Effector memory CD8-positive, alpha-beta T cell (primary cell): ENCODE results near the gene RTRAF.

Experiments used
- ATAC-seq: fragments of 150-1000 bp; cut with Tn5 transposase; replicated peaks from 2 replicates; pipeline ENCODE4 v1.10.0; 2021; ENCODE audit warnings: mild to moderate bottlenecking, moderate library complexity
- DNase-seq, 3 experiments: peaks; one replicate each; pipeline ENCODE4 v3.0.0; 2021
- H3K27ac Mint-ChIP-seq, 2 donors: one replicate each; pipeline ENCODE4 v1.8.0; 2022; ENCODE audit warnings: mild to moderate bottlenecking in 2 of 2, mixed read lengths in 2 of 2, moderate library complexity in 2 of 2
- H3K27me3 Mint-ChIP-seq, 2 donors: one replicate each; pipeline ENCODE4 v1.8.0; 2022; ENCODE audit warnings: mixed read lengths in 2 of 2
- H3K36me3 Mint-ChIP-seq: one replicate; pipeline ENCODE4 v1.8.0; 2022; ENCODE audit warnings: mild to moderate bottlenecking, moderate library complexity, mixed read lengths; ENCODE audit not compliant: insufficient read depth
- H3K4me1 Mint-ChIP-seq, 2 donors: one replicate each; pipeline ENCODE4 v1.8.0; 2022; ENCODE audit warnings: low read depth in 2 of 2, mixed read lengths in 2 of 2
- H3K4me3 Mint-ChIP-seq, 2 donors: one replicate each; pipeline ENCODE4 v1.8.0; 2022; ENCODE audit warnings: mild to moderate bottlenecking in 2 of 2, mixed read lengths in 2 of 2, moderate library complexity in 2 of 2
- H3K9me3 Mint-ChIP-seq, 2 donors: one replicate each; pipeline ENCODE4 v1.8.0; 2022; ENCODE audit warnings: mixed read lengths in 2 of 2

RTRAF gene

DNA sequence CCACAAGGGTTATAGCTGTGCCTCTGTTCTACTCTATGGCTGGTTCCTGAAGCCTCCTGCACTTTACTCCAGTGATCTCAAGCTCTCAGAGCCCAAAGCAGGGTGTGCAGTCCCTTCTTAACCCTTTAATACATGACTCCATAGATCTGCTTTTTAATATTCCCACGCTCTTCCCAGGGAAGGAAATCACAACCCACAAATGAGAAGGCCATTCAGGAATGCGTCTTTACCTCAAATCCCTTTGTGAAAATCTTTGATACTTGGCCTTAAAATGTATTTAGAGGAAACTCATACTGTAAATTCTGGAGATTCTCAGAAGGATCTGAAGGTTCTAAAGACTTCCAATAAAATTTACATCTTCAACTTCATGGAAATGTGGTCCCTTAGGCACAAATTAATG is 62.5 kb downstream of the RTRAF start:
- Mint-ChIP-seq H3K27me3 (peaks cover 6 to 45% of the 10 kb centered on the region in 2 donors), H3K36me3 (no peaks in the 10 kb centered on the region), H3K27ac (no peak overlapping the region), H3K4me1 (no peaks in the 10 kb centered on the region), H3K9me3 (no peaks in the 10 kb centered on the region), H3K4me3 (no peak overlapping the region)
- no peak for DNase-seq
- no peak for ATAC-seq

DNA sequence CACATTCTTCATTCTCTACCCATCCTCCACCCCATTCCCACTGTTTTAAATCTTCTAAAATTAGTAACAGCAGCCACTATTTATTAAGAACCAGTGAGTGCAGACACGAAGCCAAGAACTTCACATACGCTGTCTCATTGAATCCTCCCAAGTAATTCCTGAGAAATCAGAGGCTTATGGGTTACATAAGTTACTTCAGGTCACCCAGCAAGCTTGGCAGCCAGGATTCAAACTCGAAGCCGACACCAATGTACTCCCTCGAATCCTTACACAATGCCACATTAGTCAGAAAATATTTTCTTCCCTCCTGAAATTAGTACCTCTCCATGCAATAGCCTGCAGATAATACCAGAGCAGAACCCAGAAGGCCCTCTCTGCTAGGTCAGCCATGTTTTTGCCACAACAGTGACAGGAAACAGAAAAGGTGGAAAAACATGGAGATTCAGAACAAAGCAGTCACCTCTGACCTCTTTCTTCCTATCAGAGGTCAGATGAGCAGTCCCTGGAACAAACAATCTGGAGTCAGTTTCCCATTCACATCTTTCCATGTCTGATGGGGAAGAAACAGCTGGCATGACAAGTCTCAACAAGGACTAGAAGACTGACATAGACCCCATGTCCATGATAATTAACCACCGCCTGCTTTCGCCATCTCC is 63.1 kb downstream of the RTRAF start:
- Mint-ChIP-seq H3K4me1 (no peaks in the 10 kb centered on the region), H3K27me3 (peaks cover 6 to 45% of the 10 kb centered on the region in 2 donors), H3K4me3 (no peak overlapping the region), H3K27ac (no peak overlapping the region), H3K36me3 (no peaks in the 10 kb centered on the region), H3K9me3 (no peaks in the 10 kb centered on the region)
- DNase-seq (no peak), ATAC-seq (no peak)

DNA sequence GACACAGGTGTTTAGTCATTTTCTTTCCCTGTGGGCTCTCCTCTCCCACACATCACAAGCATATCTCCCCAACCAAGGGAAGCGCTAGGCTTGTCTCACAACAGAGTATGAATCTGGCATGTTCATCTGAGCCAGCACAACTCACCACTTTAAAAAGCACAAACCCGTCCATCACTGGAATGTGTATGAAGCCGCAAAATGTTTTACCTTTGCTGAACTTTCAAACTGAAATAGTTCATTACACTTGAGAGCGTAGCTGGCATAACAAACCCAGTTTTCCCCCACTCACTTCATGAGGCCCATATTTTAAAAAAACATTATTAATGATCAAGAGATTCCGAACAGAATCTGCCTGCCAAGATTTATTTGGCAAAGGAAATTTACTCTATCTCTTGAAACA is 63.7 kb downstream of the RTRAF start:
- no peak for ATAC-seq
- no peak overlapping the region for H3K4me3 Mint-ChIP-seq
- H3K4me1 Mint-ChIP-seq, result no peaks in the 10 kb centered on the region
- H3K36me3 Mint-ChIP-seq, result no peaks in the 10 kb centered on the region
- H3K27me3 Mint-ChIP-seq, result peaks cover 6 to 45% of the 10 kb centered on the region in 2 donors
- DNase-seq, result no peak
- no peak overlapping the region for H3K27ac Mint-ChIP-seq
- H3K9me3 Mint-ChIP-seq, result no peaks in the 10 kb centered on the region

DNA sequence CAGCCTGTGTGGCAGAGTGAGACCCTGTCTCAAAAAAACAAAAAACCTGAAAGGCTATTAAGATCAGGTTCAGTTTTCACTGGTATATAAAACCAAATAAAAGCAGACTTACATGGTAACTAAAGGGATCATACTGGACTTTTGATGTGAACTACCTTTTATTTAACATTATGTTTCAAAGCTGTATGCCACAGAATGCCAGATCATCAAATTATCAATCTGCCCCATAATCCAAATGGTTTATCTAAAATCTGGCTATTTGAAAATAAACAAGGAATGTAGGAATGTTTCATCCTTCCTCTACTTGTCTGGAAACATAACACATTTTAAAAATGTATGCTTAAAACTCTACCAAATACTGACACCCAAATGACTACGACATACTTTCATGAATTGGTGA is 65.3 kb downstream of the RTRAF start:
- Mint-ChIP-seq H3K36me3 (no peaks in the 10 kb centered on the region), H3K4me3 (no peak overlapping the region)
- ATAC-seq, result no peak

DNA sequence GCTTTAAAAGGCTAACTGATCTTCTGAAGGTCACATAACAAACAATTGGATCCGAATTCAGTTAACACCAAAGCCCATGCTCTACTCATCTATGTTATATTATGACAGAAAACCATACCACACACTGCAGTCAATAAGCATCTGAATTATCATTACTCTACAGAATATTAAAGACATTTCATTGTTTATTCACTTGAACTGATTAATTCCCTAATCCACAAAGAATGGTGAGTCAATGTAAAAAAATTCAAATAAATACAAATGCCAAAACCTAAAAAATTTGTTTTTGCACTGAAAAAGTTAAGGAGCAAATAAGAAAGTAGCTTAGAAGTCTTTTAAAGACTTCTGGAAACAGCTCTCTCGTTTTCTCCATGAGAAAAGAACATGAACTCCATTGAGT is 65.8 kb downstream of the RTRAF start:
- Mint-ChIP-seq H3K9me3 (no peaks in the 10 kb centered on the region), H3K36me3 (no peaks in the 10 kb centered on the region), H3K4me1 (no peaks in the 10 kb centered on the region), H3K4me3 (no peak overlapping the region), H3K27ac (no peak overlapping the region), H3K27me3 (peaks cover 6 to 55% of the 10 kb centered on the region in 2 donors)
- ATAC-seq, result no peak
- DNase-seq, result no peak

More for the DNA sequence above, 65.3 kb downstream of the RTRAF start:
- no peak overlapping the region for H3K27ac Mint-ChIP-seq
- DNase-seq, result no peak
- no peaks in the 10 kb centered on the region for H3K4me1 Mint-ChIP-seq
- H3K9me3 Mint-ChIP-seq, result no peaks in the 10 kb centered on the region
- H3K27me3 Mint-ChIP-seq, result peaks cover 6 to 55% of the 10 kb centered on the region in 2 donors

DNA sequence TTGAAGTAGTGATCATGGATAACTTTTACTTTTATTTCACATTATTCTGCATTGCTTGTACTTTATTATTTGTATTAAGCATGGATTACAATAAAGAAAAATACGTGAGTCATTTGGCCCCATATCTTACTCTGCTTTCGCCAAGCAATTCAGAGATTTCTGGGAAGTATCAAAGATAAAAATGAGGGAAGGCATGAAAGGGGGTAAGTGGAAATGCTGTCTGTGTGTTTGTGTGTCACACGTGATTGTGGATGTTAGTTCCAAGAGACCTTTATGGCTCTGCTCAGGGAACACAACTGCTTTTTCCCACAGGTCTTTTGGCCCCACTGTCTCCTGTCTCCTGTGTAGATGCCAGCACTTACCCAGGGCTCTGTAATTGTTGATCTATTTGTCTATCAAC is 69.0 kb downstream of the RTRAF start:
- DNase-seq (no peak), ATAC-seq (no peak)
- Mint-ChIP-seq H3K27me3 (peaks cover 10 to 47% of the 10 kb centered on the region in 2 donors), H3K27ac (no peak overlapping the region), H3K4me3 (no peak overlapping the region), H3K36me3 (no peaks in the 10 kb centered on the region), H3K4me1 (no peaks in the 10 kb centered on the region), H3K9me3 (no peaks in the 10 kb centered on the region)

DNA sequence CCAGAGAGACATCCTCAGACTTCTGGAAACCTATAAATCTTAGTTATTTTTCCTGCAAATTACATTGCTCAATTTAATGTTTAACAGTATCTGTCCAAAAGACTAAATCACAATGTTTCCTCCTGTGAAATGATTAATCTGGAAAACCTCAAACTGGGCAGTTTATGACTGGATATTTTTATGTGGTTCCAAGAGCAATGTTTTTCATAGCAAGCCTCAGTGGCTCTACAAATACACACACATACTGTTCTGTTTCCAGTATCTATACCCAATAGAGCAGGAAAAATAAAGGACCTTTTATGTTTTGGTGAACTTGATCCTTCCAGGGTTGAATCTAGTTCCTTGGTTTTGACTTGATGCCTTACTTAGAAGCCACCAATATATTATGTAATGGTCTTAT is 70.3 kb downstream of the RTRAF start:
- H3K27ac Mint-ChIP-seq, result no peak overlapping the region
- no peaks in the 10 kb centered on the region for H3K36me3 Mint-ChIP-seq
- no peaks in the 10 kb centered on the region for H3K9me3 Mint-ChIP-seq
- no peak overlapping the region for H3K4me3 Mint-ChIP-seq
- no peaks in the 10 kb centered on the region for H3K4me1 Mint-ChIP-seq
- ATAC-seq, result no peak
- DNase-seq, result no peak
- H3K27me3 Mint-ChIP-seq, result peaks cover 10 to 34% of the 10 kb centered on the region in 2 donors

DNA sequence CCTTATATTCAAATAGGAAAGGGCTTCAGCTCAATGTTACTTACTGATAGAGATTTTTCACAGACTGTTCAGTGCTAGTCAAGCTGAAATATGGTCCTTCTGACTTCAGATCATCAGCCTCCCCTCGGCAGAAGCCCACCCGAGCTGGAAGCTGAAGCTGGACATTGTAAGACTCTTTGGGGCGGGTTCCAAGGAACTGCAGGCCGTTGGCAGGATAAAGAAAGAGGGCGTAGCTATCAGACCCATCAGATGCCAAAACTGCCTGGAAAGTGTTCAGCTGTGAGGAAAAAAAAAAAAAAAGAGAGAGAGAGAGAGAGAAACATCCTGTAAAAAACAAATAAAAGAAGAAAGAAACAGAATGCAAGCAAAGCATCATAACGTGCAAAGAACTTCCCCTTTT is 70.7 kb downstream of the RTRAF start:
- Mint-ChIP-seq H3K4me3 (no peak overlapping the region), H3K27me3 (peaks cover 6 to 29% of the 10 kb centered on the region in 2 donors), H3K36me3 (no peaks in the 10 kb centered on the region), H3K4me1 (no peaks in the 10 kb centered on the region), H3K9me3 (no peaks in the 10 kb centered on the region), H3K27ac (no peak overlapping the region)
- no peak for DNase-seq
- ATAC-seq, result no peak
